CD4-positive, alpha-beta T cell treated with Interleukin-15 for 4 hours (primary cell): Measurements from ENCODE around the gene USP15.
"Not testable (repeated sequence)": the region's sequence is repeated elsewhere in the genome, so short reads cannot be mapped to it uniquely, and the experiment has no call there.

ENCODE experiments used
- DNase-seq: peaks from one replicate; pipeline ENCODE4 v3.0.0-alpha.2; 2020; ENCODE audit warnings: low spot score

The USP15 gene

GRCh38 chr12:62448436-62448835, 188.2 kb downstream of the USP15 start:
- DNase-seq, result no peak

- DNase-seq, result not testable (repeated sequence)
Observed at GRCh38 chr12:62455429-62455828, 195.2 kb downstream of the USP15 start.

- DNase-seq, result no peak
Observed at GRCh38 chr12:62458626-62459025, 198.4 kb downstream of the USP15 start.

GRCh38 chr12:62459976-62460375, 199.8 kb downstream of the USP15 start:
- DNase-seq, result no peak

- not testable (repeated sequence) for DNase-seq
Observed at GRCh38 chr12:62461171-62461837, 201.1 kb downstream of the USP15 start.

GRCh38 chr12:62463252-62463651, 203.0 kb downstream of the USP15 start:
- not testable (repeated sequence) for DNase-seq
